GM18867 (cell line): ENCODE measurements around the gene AFAP1.
A peak's percentile ranks its signal among the peaks of the same experiment; 100 is the strongest.

Source experiments
- ATAC-seq: cut with Tn5 transposase; IDR thresholded peaks from one replicate; pipeline ENCODE4 v1.9.1; 2021; ENCODE audit warnings: mild to moderate bottlenecking, moderate library complexity; ENCODE audit not compliant: unreplicated experiment

AFAP1 gene

DNA sequence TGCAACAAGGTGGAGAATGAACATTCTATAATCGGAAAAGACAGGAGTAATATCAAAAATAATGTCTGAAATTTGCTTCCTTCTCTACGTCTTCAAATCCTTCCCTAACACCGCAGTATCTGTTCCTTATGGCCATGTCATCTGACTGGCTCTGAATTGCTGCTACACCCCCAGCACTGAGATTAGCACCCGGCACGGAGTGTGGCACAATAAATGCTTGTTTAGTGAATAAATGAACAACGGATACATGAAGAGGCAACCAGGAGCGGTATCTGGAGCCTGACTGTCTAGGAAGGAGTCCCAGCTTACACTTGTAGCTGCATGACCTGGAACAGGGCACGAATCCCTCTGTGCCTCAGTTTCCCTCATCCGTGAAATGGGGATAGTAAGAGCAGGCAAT, 164.3 kb downstream of the AFAP1 start:
- ATAC-seq, result no peak

- ATAC-seq, result no peak
Measured at GRCh38 chr4:7774301-7775294, 165.1 kb downstream of the AFAP1 start.

DNA sequence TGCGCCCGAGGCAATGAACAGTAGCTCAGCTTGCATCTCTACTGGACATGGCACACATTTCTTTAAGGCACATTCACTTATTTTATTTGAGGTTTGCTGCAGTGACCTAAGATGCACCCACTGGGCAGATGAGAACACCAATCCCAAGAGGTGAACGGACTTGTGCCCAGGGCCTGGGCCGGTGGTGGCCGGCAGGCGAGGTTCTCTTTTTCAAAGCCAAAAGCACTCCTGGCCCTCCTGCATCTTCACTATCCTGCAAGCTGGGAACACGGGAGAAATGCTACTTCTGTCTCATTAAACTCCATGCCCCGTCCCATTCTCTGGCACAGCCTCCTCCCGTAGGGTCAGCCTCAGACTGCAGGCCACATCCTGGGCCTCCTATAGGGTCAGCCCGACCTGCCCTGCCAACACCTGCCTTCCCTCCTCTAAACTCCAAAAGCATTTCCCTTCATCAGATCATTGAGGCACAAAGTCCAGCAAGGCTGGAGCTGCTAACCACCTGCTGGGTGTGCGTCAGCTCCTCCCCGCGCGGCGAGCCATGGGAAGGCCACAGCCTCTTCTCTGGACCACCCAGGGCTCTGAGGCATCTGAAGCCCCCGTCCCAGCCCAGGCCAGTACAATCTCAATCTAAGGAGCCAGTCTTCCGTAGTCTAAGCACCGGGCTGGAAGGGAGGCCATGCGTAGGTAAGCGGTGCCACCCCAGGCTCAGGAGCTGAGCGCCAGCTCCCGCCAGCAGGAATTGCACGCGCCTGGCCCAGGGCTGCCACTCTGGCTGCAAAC, 166.1 kb downstream of the AFAP1 start:
- no peak for ATAC-seq

DNA sequence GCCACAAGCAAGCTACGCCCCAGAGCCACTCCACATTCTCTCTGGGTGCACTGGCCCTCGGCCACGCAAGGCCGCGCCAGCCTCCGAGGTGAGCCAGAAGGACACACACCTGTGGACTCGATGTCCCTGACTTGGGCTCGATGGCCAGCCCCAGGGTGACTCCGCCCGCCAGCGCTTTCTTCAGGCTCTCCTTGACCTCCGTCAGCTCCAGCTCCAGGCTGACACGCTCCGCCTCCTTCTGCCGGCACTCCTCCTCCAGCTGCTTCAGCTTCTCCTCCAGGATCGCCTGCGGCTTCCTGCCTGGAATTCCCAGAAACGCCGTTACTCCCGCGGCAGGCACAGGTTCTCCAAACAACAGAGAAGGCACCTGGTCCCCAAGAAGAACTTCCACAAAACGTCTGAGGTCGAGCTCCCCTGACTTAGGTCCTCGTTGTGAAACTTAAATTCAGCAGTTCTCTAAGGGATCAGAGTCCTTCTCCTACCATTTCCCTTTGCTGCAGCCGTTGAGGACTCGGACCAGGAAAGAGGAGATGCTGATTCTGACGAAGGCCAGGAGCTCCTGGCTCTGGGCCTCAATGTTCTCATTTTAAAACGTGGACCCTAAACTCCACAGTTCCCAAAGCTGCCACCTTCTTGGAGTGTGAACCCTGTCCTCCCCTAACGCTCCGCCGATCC, 166.8 kb downstream of the AFAP1 start:
- ATAC-seq, result no peak

GRCh38 chr4:7771541-7772507, 167.8 kb downstream of the AFAP1 start:
- ATAC-seq, result peak; percentile 89

DNA sequence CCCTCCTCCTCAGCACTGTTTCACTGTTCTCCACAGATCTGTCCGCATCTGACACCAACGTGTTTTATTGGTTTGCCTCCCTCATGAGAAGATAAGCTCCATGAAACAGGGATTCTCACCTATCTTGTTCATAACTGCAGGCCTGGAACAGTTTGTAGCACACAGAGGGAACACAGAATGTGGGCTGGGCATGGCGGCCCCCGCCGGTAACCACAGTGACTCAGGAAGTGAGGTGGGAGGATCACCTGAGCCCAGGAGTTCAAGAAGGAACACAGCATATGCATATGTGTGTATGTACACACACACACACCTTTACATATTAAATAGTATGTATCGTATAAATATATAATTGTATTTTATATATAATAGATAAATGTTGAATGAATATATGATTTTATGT, 168.6 kb downstream of the AFAP1 start:
- ATAC-seq, result no peak

- no peak for ATAC-seq
Measured at GRCh38 chr4:7770224-7771050, 169.2 kb downstream of the AFAP1 start.

- no peak for ATAC-seq
Measured at GRCh38 chr4:7769396-7770223, 170.1 kb downstream of the AFAP1 start.

DNA sequence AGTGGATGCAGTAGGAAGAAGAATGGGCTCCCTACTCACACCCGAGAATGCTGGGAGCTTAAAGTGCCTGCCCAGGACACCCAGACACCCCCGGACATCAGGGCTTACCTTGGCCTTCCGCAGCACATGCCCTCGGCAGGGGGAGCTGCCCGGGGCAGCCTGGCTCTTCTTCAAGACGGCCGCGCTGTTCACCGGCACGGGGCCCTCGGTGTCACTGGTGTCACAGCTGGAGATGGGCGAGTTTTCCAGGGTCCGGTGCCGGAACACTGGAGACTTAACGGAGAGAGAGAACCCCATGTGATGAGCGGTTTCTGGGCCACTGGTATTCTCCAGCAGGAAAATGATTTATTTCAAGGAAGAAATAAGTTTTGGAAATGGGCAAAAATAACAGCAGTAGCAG, 170.9 kb downstream of the AFAP1 start:
- no peak for ATAC-seq

DNA sequence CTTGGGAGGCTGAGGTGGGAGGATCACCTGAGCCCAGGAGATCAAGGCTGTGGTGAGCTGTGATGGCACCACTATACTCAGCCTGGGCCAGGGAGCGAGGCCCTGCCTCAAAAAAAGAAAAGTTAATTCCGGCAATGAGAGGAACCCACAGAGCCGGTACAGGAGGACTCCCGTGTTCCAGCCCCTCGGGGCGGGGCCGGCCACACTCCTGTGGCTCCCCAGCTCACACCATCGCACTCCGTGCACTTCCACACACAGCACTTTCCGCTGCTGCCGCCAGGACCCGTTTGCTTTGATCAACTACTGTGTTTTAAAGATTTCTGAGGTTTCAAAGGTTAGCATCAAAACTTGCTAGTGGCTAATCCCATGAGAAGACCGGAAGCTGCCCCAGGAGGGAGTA, 171.7 kb downstream of the AFAP1 start:
- ATAC-seq, result no peak

DNA sequence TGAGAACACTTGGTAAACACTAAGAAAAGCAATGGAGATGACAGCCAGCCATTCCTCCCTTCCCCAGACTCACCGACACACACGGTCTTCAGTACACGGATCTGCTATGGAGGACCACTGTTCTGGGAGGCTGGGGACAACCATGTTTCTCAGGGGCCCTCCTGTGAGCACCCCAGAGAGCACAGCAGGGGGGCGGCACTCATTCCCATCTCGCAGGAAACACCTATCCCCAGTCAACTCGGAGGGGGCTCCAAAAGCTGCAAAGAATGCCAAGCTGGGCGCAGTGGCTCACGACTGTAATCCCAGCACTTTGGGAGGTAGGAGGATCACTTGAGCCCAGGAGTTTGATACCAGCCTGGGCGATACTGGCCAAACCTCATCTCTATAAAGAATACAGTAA, 172.1 kb downstream of the AFAP1 start:
- ATAC-seq, result no peak

DNA sequence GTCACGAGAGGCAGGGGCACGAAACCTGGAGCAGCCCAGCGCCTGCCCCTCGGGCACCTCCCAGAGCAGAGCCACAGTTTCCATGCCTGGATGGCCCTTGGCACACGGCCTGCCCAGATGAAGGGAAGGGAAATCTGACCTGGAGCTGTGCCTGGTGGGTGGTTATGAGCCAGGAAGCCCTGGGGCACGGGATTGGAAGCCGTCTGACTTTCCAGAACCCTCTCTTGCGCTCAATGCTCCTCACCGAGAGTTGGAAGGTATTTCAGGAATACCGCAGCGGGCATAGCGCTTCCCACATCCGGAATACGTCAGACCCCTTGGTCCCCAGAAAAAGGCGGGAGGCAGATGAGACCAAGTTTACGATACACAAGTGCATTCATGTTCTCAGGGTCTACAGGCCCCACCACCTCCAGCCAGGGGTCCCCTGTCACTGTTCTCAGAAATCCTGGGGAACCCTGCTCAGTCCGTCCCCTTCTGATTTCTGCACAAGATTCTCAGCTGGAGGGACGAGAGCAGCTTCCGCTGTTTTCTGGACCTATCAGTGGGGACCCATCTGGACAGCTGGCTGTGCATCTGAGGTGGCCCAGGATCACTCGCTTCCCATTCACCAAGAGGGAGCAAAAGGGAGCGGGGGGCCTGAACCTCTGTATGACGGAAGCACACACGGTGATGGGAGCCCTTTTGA, 172.9 kb downstream of the AFAP1 start:
- ATAC-seq, result no peak

GRCh38 chr4:7766086-7766485, 173.6 kb downstream of the AFAP1 start:
- no peak for ATAC-seq

DNA sequence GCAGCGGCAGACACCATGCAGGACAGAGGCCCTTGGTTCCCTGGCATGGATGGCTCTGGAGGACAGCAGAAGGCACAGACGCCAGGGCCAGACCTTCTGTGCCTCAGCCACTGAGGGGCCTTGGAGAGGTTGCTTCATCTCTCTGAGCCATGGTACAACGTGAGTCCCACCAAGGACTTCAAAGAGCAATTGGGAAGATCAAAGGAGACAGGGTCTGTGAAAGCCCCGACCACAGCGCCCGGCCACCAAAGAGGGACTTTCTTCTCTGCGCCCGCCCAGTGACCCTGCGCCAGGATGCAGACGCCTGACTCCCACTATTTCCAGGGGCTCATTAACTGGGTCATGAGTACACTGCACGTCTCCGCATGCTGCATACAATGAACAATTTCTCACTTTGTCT, 174.0 kb downstream of the AFAP1 start:
- no peak for ATAC-seq

DNA sequence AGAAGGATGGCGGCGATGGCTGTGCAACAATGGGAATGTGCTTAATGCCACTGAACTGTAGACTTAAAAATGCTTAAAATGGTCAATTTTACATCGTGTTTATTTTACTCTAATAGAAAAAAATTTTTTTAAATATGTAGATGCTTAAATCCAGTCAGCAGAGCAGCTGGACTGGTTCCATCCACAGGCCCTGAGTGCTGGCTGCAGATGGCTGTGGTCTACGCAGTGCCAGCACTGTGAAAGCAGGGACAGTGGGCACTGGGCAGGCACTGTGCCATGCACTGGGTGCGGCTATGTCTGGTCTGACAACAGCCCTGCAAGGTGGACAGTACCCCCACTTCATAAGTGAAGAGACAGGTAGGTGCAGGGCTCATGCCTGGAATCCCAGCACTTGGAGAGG, 175.2 kb downstream of the AFAP1 start:
- ATAC-seq, result no peak

DNA sequence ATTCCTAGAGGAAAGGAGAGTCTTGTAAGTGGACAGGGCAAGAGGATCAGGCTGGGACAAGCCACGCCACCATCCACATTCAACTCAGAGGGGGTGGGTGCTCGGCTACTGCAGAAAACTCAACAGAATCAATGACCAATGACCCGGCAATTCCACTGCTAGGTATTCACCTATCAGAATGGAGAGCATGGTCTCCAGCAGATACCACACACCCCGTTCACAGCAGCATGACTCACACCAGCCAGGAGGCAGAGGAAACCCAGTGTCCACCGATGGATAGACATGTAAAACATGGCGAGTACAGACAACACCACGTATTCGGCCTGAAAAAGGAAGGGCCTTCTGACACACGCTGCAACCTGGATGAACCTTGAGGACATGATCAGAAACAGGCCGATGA, 175.9 kb downstream of the AFAP1 start:
- no peak for ATAC-seq

- no peak for ATAC-seq
Measured at GRCh38 chr4:7763106-7763505, 176.6 kb downstream of the AFAP1 start.
